Measurements from ENCODE around the gene SFTPB. TPM values are rescaled to one million over a fixed set of nuclear protein-coding genes. Genes with fewer than 3 reads are reported as not detected.

SFTPB gene
- total and polyA plus RNA-seq, 2 experiments from 2014 or later = 3.3 to 27.6 TPM

- WGBS (ENCODE audit: low lambda C conversion rate, missing lambda C conversion rate) = 74% methylated on average over 3 of the region's 3 CpGs
- no peak for DNase-seq (ENCODE audit: low spot score)
- no peak overlapping the region for H2AFZ ChIP-seq
- H3K9me3 ChIP-seq (ENCODE audit: low read depth) = no peaks in the 10 kb centered on the region
- peaks cover 6% of the 10 kb centered on the region for H3K4me1 ChIP-seq (ENCODE audit: insufficient read depth)
- no peak overlapping the region for H3K4me2 ChIP-seq
- no peaks in the 10 kb centered on the region for H3K27me3 ChIP-seq
- no peaks in the 10 kb centered on the region for H3K9me2 ChIP-seq (replicated peaks; ENCODE audit: insufficient read depth)
- H3K79me2 ChIP-seq = no peaks in the 10 kb centered on the region
- no peaks in the 10 kb centered on the region for H3K36me3 ChIP-seq (replicated peaks; ENCODE audit: insufficient read depth, low read depth)
- H3K27ac ChIP-seq = no peak overlapping the region
- no peaks in the 10 kb centered on the region for H4K20me1 ChIP-seq (ENCODE audit: insufficient read depth, poor library complexity, severe bottlenecking)
- H3K4me3 ChIP-seq = no peak overlapping the region
- TF ChIP-seq EZH2phosphoT487 (IDR thresholded peaks at IDR 0.05; ENCODE audit: low read depth, severe bottlenecking, unreplicated experiment) (no peak), CTCF (IDR thresholded peaks at IDR 0.05; ENCODE audit: poor library complexity) (no peak), EZH2 (IDR thresholded peaks at IDR 0.05; ENCODE audit: borderline replicate concordance) (no peak)
These were observed 16.9 kb downstream of the SFTPB start for GRCh38 chr2:85651097-85651496.

GRCh38 chr2:85650456-85650855 is 17.5 kb downstream of the SFTPB start:
- Histone ChIP-seq H4K20me1 (ENCODE audit: insufficient read depth, poor library complexity, severe bottlenecking) (no peaks in the 10 kb centered on the region), H3K36me3 (replicated peaks; ENCODE audit: insufficient read depth, low read depth) (no peaks in the 10 kb centered on the region), H3K79me2 (no peaks in the 10 kb centered on the region), H3K27ac (no peak overlapping the region), H3K4me2 (no peak overlapping the region), H3K27me3 (no peaks in the 10 kb centered on the region), H3K9me2 (replicated peaks; ENCODE audit: insufficient read depth) (no peaks in the 10 kb centered on the region), H3K4me1 (ENCODE audit: insufficient read depth) (peaks cover 6% of the 10 kb centered on the region), H3K9me3 (ENCODE audit: low read depth) (no peaks in the 10 kb centered on the region), H2AFZ (no peak overlapping the region), H3K4me3 (no peak overlapping the region)
- DNase-seq (ENCODE audit: low spot score) = no peak
- 97% methylated on average over 4 of the region's 4 CpGs for WGBS (ENCODE audit: low lambda C conversion rate, missing lambda C conversion rate)
- TF ChIP-seq EZH2 (IDR thresholded peaks at IDR 0.05; ENCODE audit: borderline replicate concordance) (no peak), CTCF (IDR thresholded peaks at IDR 0.05; ENCODE audit: poor library complexity) (no peak), EZH2phosphoT487 (IDR thresholded peaks at IDR 0.05; ENCODE audit: low read depth, severe bottlenecking, unreplicated experiment) (no peak)

GRCh38 chr2:85649201-85650190 is 18.5 kb downstream of the SFTPB start:
- Histone ChIP-seq H3K4me1 (ENCODE audit: insufficient read depth) (peaks cover 6% of the 10 kb centered on the region), H2AFZ (no peak overlapping the region), H3K9me2 (replicated peaks; ENCODE audit: insufficient read depth) (no peaks in the 10 kb centered on the region), H4K20me1 (ENCODE audit: insufficient read depth, poor library complexity, severe bottlenecking) (no peaks in the 10 kb centered on the region), H3K27me3 (no peaks in the 10 kb centered on the region), H3K27ac (peak overlapping the region; percentile 52), H3K9me3 (ENCODE audit: low read depth) (no peaks in the 10 kb centered on the region), H3K4me3 (no peak overlapping the region), H3K36me3 (replicated peaks; ENCODE audit: insufficient read depth, low read depth) (no peaks in the 10 kb centered on the region), H3K79me2 (no peaks in the 10 kb centered on the region), H3K4me2 (no peak overlapping the region)
- WGBS (ENCODE audit: low lambda C conversion rate, missing lambda C conversion rate) = 77% methylated on average over 9 of the region's 9 CpGs
- DNase-seq (ENCODE audit: low spot score) = no peak
- no peak for TF ChIP-seq CTCF (IDR thresholded peaks at IDR 0.05; ENCODE audit: poor library complexity)
- TF ChIP-seq EZH2 (IDR thresholded peaks at IDR 0.05; ENCODE audit: borderline replicate concordance) = no peak
- no peak for TF ChIP-seq EZH2phosphoT487 (IDR thresholded peaks at IDR 0.05; ENCODE audit: low read depth, severe bottlenecking, unreplicated experiment)
